Tibial nerve (tissue), 4 donors: Measurements from ENCODE around the gene CCL25.

ENCODE experiments used
- EP300 ChIP-seq, 2 donors: sonication (generic); formaldehyde crosslinking; IDR thresholded peaks; one replicate each; pipeline ENCODE4 v1.6.1; 2017; ENCODE audit warnings: antibody characterized with exemption in 2 of 2, mild to moderate bottlenecking in 1 of 2
- POLR2A ChIP-seq, 2 donors: fragments of 450-650 bp; IDR thresholded peaks; one replicate each; pipeline ENCODE4 v1.6.1; 2017; ENCODE audit warnings: antibody characterized with exemption in 2 of 2, mild to moderate bottlenecking in 2 of 2, moderate library complexity in 2 of 2
- TF ChIP-seq, protein P1 (sequence below), 5 experiments: fragments of 200-600 bp in 3 of 5; fragments of 450-650 bp in 2 of 5; sonication (generic) in 3 of 5; IDR thresholded peaks; one replicate each; pipeline ENCODE4 v1.5.1; 2016 to 2019; ENCODE audit warnings: antibody characterized with exemption in 5 of 5, mild to moderate bottlenecking in 3 of 5, moderate library complexity in 2 of 5

DNA sequence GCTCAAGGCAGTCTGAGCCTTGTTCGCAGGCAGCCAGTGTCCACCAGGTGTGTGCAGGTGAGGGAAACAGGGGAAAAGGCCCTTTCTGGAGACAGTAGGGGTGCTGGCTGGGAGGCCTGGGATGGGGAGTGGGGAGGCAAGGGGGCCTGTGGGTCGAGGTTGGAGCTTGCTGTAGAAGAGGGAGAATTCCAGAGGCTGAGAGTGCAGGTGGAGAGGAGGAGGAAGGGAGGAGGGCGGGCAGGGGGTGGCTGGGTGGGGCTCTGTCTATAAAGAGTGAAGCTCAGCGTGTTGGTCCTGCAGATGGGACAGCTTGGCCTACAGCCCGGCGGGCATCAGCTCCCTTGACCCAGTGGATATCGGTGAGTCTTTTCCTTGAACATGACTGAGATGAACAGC is at the start of gene CCL25:
- TF ChIP-seq, protein P1, sequence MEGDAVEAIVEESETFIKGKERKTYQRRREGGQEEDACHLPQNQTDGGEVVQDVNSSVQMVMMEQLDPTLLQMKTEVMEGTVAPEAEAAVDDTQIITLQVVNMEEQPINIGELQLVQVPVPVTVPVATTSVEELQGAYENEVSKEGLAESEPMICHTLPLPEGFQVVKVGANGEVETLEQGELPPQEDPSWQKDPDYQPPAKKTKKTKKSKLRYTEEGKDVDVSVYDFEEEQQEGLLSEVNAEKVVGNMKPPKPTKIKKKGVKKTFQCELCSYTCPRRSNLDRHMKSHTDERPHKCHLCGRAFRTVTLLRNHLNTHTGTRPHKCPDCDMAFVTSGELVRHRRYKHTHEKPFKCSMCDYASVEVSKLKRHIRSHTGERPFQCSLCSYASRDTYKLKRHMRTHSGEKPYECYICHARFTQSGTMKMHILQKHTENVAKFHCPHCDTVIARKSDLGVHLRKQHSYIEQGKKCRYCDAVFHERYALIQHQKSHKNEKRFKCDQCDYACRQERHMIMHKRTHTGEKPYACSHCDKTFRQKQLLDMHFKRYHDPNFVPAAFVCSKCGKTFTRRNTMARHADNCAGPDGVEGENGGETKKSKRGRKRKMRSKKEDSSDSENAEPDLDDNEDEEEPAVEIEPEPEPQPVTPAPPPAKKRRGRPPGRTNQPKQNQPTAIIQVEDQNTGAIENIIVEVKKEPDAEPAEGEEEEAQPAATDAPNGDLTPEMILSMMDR (IDR thresholded peaks at IDR 0.05): no peak
- TF ChIP-seq POLR2A (IDR thresholded peaks at IDR 0.05) (no peak), EP300 (IDR thresholded peaks at IDR 0.05) (no peak)
